Endothelial cell of umbilical vein (primary cell): ENCODE measurements around the gene POLR2E. TPM values are rescaled to one million over a fixed set of nuclear protein-coding genes. Genes with fewer than 3 reads are reported as not detected.

ENCODE experiments used
- BruUV-seq: library from RNA; stranded (reverse); fragments of 400-500 nt; replicated peaks from 2 replicates; lab custom pipeline; 2021; lab: Mats Ljungman, UMichigan
- CTCF ChIA-PET: fragments of 300-600, 350-600 bp; sonication (Branson Sonifier 250); formaldehyde crosslinking; loops from one replicate; lab custom pipeline; 2021; ENCODE audit warnings: antibody characterized with exemption, inconsistent platforms; lab: Charles Lee
- POLR2A ChIA-PET: fragments of 300-600, 350-600 bp; sonication (Branson Sonifier 250); formaldehyde crosslinking; loops from one replicate; lab custom pipeline; 2021; ENCODE audit warnings: antibody characterized with exemption, inconsistent platforms; lab: Charles Lee
- DNase-seq: peaks from one replicate; pipeline ENCODE4 v3.0.0-alpha.2; 2011; ENCODE audit warnings: low read depth, low spot score
- FAIRE-seq: peaks from 2 replicates; lab custom pipeline; 2011; peaks lifted over from hg19 to GRCh38; lab: Jason Lieb, UNC
- H2AFZ ChIP-seq: 2 replicates; pipeline ENCODE4 v1.6.0; 2012; ENCODE audit warnings: low read depth, low read length, control low read depth, inconsistent platforms
- H3K27ac ChIP-seq: 2 replicates; pipeline ENCODE4 v1.5.1; 2011; ENCODE audit warnings: low read depth, mild to moderate bottlenecking, control low read depth, low read length, moderate library complexity; ENCODE audit not compliant: insufficient read depth
- H3K27me3 ChIP-seq, 2 experiments: 2 replicates each; pipeline versions ENCODE4 v1.6.0 to v1.6.1; 2011; ENCODE audit warnings: low read length in 2 of 2, mixed read lengths in 1 of 2; ENCODE audit not compliant: control insufficient read depth in 2 of 2, insufficient read depth in 2 of 2
- H3K36me3 ChIP-seq, 2 experiments: 2 replicates in 1 of 2; 3 replicates in 1 of 2; pipeline ENCODE4 v1.5.1; 2011; ENCODE audit warnings: low read length in 2 of 2, mild to moderate bottlenecking in 1 of 2, moderate library complexity in 1 of 2; ENCODE audit not compliant: control insufficient read depth in 2 of 2, insufficient read depth in 2 of 2; ENCODE audit errors: extremely low read depth in 1 of 2
- H3K4me1 ChIP-seq: 3 replicates; pipeline ENCODE4 v1.5.1; 2011; ENCODE audit warnings: mild to moderate bottlenecking, low read length; ENCODE audit not compliant: control insufficient read depth, insufficient read depth; ENCODE audit errors: extremely low read depth
- H3K4me2 ChIP-seq: 2 replicates; pipeline ENCODE4 v1.6.1; 2011; ENCODE audit warnings: low read length, control low read depth, mixed read lengths; ENCODE audit not compliant: insufficient read depth
- H3K4me3 ChIP-seq, 3 experiments: fragments of 200-600 bp in 1 of 3; sonication (generic), shearing (Covaris generic) in 1 of 3; replicated peaks in 1 of 3; 2 replicates each; pipeline ENCODE4 v1.5.1; 2011 to 2016; ENCODE audit warnings: control low read depth in 3 of 3, low read length in 3 of 3, mild to moderate bottlenecking in 2 of 3, inconsistent platforms in 1 of 3, low read depth in 1 of 3, moderate library complexity in 1 of 3; ENCODE audit not compliant: insufficient read depth in 1 of 3
- H3K79me2 ChIP-seq: 2 replicates; pipeline ENCODE4 v1.6.0; 2012; ENCODE audit warnings: low read length, inconsistent platforms; ENCODE audit not compliant: control insufficient read depth, insufficient read depth
- H3K9ac ChIP-seq: replicated peaks from 2 replicates; pipeline ENCODE3; 2011; ENCODE audit warnings: low read length, control low read depth; ENCODE audit not compliant: insufficient read depth; ENCODE audit errors: extremely low read depth
- H3K9me1 ChIP-seq: replicated peaks from 3 replicates; pipeline ENCODE4 v1.6.0; 2011; ENCODE audit warnings: mild to moderate bottlenecking, low read length; ENCODE audit not compliant: control insufficient read depth, insufficient read depth; ENCODE audit errors: extremely low read depth
- H3K9me3 ChIP-seq: replicated peaks from 2 replicates; pipeline ENCODE4 v1.5.1; 2012; ENCODE audit warnings: low read length, inconsistent platforms; ENCODE audit not compliant: control insufficient read depth, insufficient read depth
- H4K20me1 ChIP-seq: replicated peaks from 2 replicates; pipeline ENCODE3; 2011; ENCODE audit warnings: mild to moderate bottlenecking, low read length; ENCODE audit not compliant: control insufficient read depth, insufficient read depth; ENCODE audit errors: extremely low read depth
- CTCF ChIP-seq, 2 donors: IDR thresholded peaks; 1 replicate in 1 of 2; 2 replicates in 1 of 2; pipeline ENCODE4 v1.5.1; 2011; ENCODE audit warnings: low read length in 2 of 2, mild to moderate bottlenecking in 2 of 2, moderate library complexity in 2 of 2, control low read depth in 1 of 2, inconsistent platforms in 1 of 2, low read depth in 1 of 2; ENCODE audit not compliant: insufficient read depth in 1 of 2; ENCODE audit errors: extremely low read depth in 1 of 2
- EZH2 ChIP-seq: IDR thresholded peaks from 2 replicates; pipeline ENCODE4 v1.6.1; 2012; ENCODE audit warnings: borderline replicate concordance, low read depth, mild to moderate bottlenecking, moderate library complexity, low read length, inconsistent platforms; ENCODE audit not compliant: severe bottlenecking
- FOS ChIP-seq: IDR thresholded peaks from 2 replicates; pipeline ENCODE4 v1.6.1; 2011; ENCODE audit warnings: mild to moderate bottlenecking, low read length, moderate library complexity, borderline replicate concordance; ENCODE audit not compliant: insufficient read depth
- GATA2 ChIP-seq: IDR thresholded peaks from 2 replicates; pipeline ENCODE4 v1.7.0; 2011; ENCODE audit warnings: low read depth, mild to moderate bottlenecking, moderate library complexity, mixed read lengths, low read length; ENCODE audit not compliant: insufficient read length, insufficient read depth
- JUN ChIP-seq: IDR thresholded peaks from 2 replicates; pipeline ENCODE4 v1.6.1; 2011; ENCODE audit warnings: borderline replicate concordance, low read depth; ENCODE audit not compliant: insufficient read length, insufficient read depth
- MAX ChIP-seq: IDR thresholded peaks from 2 replicates; pipeline ENCODE4 v1.6.1; 2011; ENCODE audit not compliant: insufficient read depth, insufficient read length
- MYC ChIP-seq: IDR thresholded peaks from one replicate; pipeline ENCODE4 v1.6.1; 2011; ENCODE audit warnings: mild to moderate bottlenecking, low read depth, low read length
- POLR2A ChIP-seq: IDR thresholded peaks from 2 replicates; pipeline ENCODE4 v1.6.1; 2012; ENCODE audit warnings: low read depth, mild to moderate bottlenecking, control low read depth, low read length
- POLR2AphosphoS5 ChIP-seq: IDR thresholded peaks from 2 replicates; pipeline ENCODE4 v1.6.1; 2012; ENCODE audit warnings: low read depth, mild to moderate bottlenecking, control low read depth, low read length, moderate library complexity; ENCODE audit not compliant: insufficient read depth
- dilution Hi-C: fragments of 300-500 bp; cut with MboI; formaldehyde crosslinking; loops from one replicate; pipeline ENCODE4 v1.15.0; 2019; ENCODE audit warnings: low sequenced_read_pairs; ENCODE audit not compliant: extremely low pct_ligation_motif_present
- intact Hi-C: fragments of 100-400 bp; cut with micrococcal nuclease; formaldehyde crosslinking; loops from one replicate; pipeline ENCODE4 v1.10.0; 2022
- polyA plus RNA-seq, 4 experiments: library from polyadenylated mRNA; depleted of rRNA in 3 of 4; stranded (reverse) in 3 of 4; unstranded in 1 of 4; fragments of >200 nt; gene quantifications; 2 replicates each; pipeline versions ENCODE4 v1.2.1 to v1.2.3, GENCODE V29; 2011 to 2012; ENCODE audit warnings: missing spikeins in 1 of 4
- total RNA-seq: library from RNA; stranded (reverse); gene quantifications from 2 replicates; pipeline ENCODE4 v1.2.3, GENCODE V29; 2021

The POLR2E gene
- total and polyA plus RNA-seq, 2 donors (not counting 3 experiments of a cell fraction or from before 2014, with no cell fraction given): 272 to 344 TPM

- FAIRE-seq (no peak), DNase-seq (no peak)
- Histone ChIP-seq H3K9me1 (no peaks in the 10 kb centered on the region), H3K4me3 (no peak overlapping the region), H3K9ac (no peak overlapping the region), H3K9me3 (no peaks in the 10 kb centered on the region), H3K79me2 (peaks cover 22% of the 10 kb centered on the region), H3K4me1 (peaks cover 10% of the 10 kb centered on the region), H3K36me3 (peaks cover 5 to 19% of the 10 kb centered on the region in 2 experiments), H3K4me2 (no peak overlapping the region), H2AFZ (no peak overlapping the region), H3K27me3 (no peaks in the 10 kb centered on the region), H4K20me1 (no peaks in the 10 kb centered on the region), H3K27ac (no peak overlapping the region)
- POLR2A ChIA-PET: interaction anchor here (0.7 kb wide), 1 partner anchor 67 kb away, joined by 5 read pairs; the partner anchor contains the start of gene CNN2
- intact Hi-C loops: no loop called here
- no TSS peak for BruUV-seq
- CTCF ChIA-PET: interaction anchor here (1.1 to 1.9 kb wide), 2 partner anchors 11 to 28 kb away, joined by 3 to 6 read pairs; no protein-coding TSS in a partner anchor
- TF ChIP-seq GATA2 (no peak), MAX (no peak), EZH2 (no peak), POLR2AphosphoS5 (no peak), MYC (no peak), FOS (no peak), POLR2A (no peak), CTCF (IDR thresholded peaks at IDR 0.05; ENCODE audit: extremely low read depth in 1 of 2, insufficient read depth in 1 of 2, low read depth in 1 of 2, low read length in 2 of 2) (no peak), JUN (no peak)
- dilution Hi-C loops: no loop called here
Observed at GRCh38 chr19:1093330-1093729, 1.8 kb downstream of the POLR2E start.
